ENCODE measurements around the gene INF2. TPM values are rescaled to one million over a fixed set of nuclear protein-coding genes. Genes with fewer than 3 reads are reported as not detected.
A peak's percentile ranks its signal among the peaks of the same experiment; 100 is the strongest.

INF2 gene
- total RNA-seq, 1 donor from 2014 or later, result 61.7 TPM

DNA sequence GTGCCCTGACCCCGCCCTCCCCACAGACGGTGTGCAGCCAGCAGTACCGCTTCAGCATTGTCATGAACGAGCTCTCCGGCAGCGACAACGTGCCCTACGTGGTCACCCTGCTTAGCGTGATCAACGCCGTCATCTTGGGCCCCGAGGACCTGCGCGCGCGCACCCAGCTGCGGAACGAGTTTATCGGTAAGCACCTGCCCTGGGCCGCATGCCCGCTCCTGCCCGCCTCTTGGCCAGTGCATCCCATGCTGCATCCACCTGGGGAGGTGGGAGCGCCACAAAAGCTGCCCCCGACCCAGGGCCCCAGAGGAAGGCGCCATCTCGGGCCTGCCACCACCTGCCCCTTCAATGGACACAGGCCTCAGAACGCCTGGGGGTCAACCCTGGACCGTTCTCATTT is 13.9 kb downstream of the INF2 start:
- no peaks in the 10 kb centered on the region for H3K9me3 Mint-ChIP-seq
- H3K27ac Mint-ChIP-seq (ENCODE audit: unreplicated experiment), result no peak overlapping the region
- H3K36me3 Mint-ChIP-seq (ENCODE audit: low read depth), result peaks cover 6% of the 10 kb centered on the region
- no peaks in the 10 kb centered on the region for H3K27me3 Mint-ChIP-seq (ENCODE audit: low read depth)
- no peak for TF ChIP-seq CTCF (conservative IDR thresholded peaks at IDR 0.05)
- no peak for DNase-seq (ENCODE audit: low read depth, low spot score)
- peak overlapping the region; percentile 12 for H3K4me3 Mint-ChIP-seq
- H3K4me1 Mint-ChIP-seq, result no peaks in the 10 kb centered on the region

DNA sequence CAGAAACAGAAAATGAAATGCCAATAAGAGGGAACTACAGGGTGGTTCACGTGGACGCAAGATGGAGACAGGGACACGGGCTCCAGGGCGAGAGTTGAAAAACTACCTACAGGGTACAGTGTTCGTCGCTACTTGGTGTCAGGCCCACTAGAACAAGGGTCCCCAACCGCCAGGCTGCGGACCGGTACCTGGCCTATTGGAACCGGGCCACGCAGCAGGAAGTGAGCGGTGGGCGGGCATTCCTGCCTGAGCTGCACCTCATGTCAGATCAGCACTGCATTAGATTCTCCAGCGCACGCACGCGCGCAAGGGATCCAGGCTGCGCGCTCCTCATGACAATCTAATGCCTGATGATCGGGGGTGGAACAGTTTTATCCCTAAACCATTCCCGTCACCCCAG is 14.8 kb downstream of the INF2 start:
- no peak for DNase-seq (ENCODE audit: low read depth, low spot score)
- Mint-ChIP-seq H3K27ac (ENCODE audit: unreplicated experiment) (no peak overlapping the region), H3K27me3 (ENCODE audit: low read depth) (no peaks in the 10 kb centered on the region), H3K9me3 (no peaks in the 10 kb centered on the region), H3K4me1 (peaks cover 4% of the 10 kb centered on the region), H3K36me3 (ENCODE audit: low read depth) (peaks cover 6% of the 10 kb centered on the region), H3K4me3 (no peak overlapping the region)
- TF ChIP-seq CTCF (conservative IDR thresholded peaks at IDR 0.05), result no peak

- Mint-ChIP-seq H3K9me3 (no peaks in the 10 kb centered on the region), H3K27me3 (ENCODE audit: low read depth) (no peaks in the 10 kb centered on the region), H3K27ac (ENCODE audit: unreplicated experiment) (no peak overlapping the region), H3K36me3 (ENCODE audit: low read depth) (peaks cover 6% of the 10 kb centered on the region), H3K4me3 (no peak overlapping the region), H3K4me1 (peaks cover 4% of the 10 kb centered on the region)
- no peak for DNase-seq (ENCODE audit: low read depth, low spot score)
- no peak for TF ChIP-seq CTCF (conservative IDR thresholded peaks at IDR 0.05)
Observed at GRCh38 chr14:104705340-104706047, 16.1 kb downstream of the INF2 start.

- peaks cover 6% of the 10 kb centered on the region for H3K36me3 Mint-ChIP-seq (ENCODE audit: low read depth)
- H3K4me1 Mint-ChIP-seq, result peaks cover 4% of the 10 kb centered on the region
- H3K4me3 Mint-ChIP-seq, result no peak overlapping the region
- H3K27ac Mint-ChIP-seq (ENCODE audit: unreplicated experiment), result no peak overlapping the region
- H3K9me3 Mint-ChIP-seq, result no peaks in the 10 kb centered on the region
- DNase-seq (ENCODE audit: low read depth, low spot score), result no peak
- no peak for TF ChIP-seq CTCF (conservative IDR thresholded peaks at IDR 0.05)
- H3K27me3 Mint-ChIP-seq (ENCODE audit: low read depth), result no peaks in the 10 kb centered on the region
Observed at GRCh38 chr14:104706733-104707607, 17.6 kb downstream of the INF2 start.

GRCh38 chr14:104707608-104708595 is 18.5 kb downstream of the INF2 start:
- Mint-ChIP-seq H3K27me3 (ENCODE audit: low read depth) (no peaks in the 10 kb centered on the region), H3K36me3 (ENCODE audit: low read depth) (peaks cover 6% of the 10 kb centered on the region), H3K4me3 (no peak overlapping the region), H3K9me3 (no peaks in the 10 kb centered on the region), H3K4me1 (peaks cover 4% of the 10 kb centered on the region), H3K27ac (ENCODE audit: unreplicated experiment) (no peak overlapping the region)
- no peak for TF ChIP-seq CTCF (conservative IDR thresholded peaks at IDR 0.05)
- DNase-seq (ENCODE audit: low read depth, low spot score), result no peak
